Right hindlimb (tissue), 1 donor: ENCODE results near the gene INTS14.

ENCODE experiments used
- DNase-seq: peaks from one replicate; pipeline ENCODE4 v3.0.0-alpha.2; 2018

The INTS14 gene

GRCh38 chr15:65610871-65611718 is at the start of gene INTS14:
Gene INTS14, minus strand, starts transcription at chr15:65611131. Its CDS starts 3,751 bp downstream, at chr15:65607380.
- peak; percentile 97 for DNase-seq

- no peak for DNase-seq
Observed at GRCh38 chr15:65659502-65660052, 48.6 kb upstream of the INTS14 start.

- no peak for DNase-seq
Observed at GRCh38 chr15:65655457-65655856, 44.5 kb upstream of the INTS14 start.

GRCh38 chr15:65655026-65655425 is 44.1 kb upstream of the INTS14 start:
- DNase-seq = no peak

DNA sequence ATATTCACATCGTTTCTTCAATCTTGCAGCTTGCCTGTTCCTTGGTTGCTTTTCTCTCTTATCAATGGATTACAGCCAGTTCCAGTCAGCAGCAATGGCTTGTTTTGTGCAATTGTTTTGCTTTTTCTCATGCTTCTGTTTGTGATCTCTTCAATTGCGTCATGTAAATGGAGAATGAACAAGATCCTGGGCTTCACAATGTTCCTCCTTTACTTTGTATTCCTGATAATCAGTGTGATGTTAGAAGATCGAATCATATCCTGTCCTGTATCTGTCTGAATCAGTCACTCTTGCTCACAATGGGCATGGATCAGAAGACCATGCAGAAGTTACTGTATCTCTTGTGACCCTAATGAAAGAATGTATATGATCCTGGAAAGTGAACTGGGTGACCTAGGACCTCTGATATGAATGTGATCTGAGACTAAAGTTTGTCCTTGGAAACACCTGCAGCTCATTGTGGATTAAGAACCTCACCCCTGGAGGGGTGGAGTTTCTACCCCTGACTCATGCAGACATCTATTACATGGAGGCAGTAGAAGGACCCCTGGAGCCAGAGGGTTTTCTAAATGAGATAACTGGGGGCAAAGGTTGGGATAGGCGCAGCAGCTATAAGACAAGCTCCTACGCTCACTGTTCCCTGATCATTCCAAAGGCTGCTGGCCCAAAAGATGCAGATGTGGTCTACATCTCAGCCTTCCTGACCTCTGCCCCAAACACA is 43.0 kb upstream of the INTS14 start:
- DNase-seq = no peak

DNA sequence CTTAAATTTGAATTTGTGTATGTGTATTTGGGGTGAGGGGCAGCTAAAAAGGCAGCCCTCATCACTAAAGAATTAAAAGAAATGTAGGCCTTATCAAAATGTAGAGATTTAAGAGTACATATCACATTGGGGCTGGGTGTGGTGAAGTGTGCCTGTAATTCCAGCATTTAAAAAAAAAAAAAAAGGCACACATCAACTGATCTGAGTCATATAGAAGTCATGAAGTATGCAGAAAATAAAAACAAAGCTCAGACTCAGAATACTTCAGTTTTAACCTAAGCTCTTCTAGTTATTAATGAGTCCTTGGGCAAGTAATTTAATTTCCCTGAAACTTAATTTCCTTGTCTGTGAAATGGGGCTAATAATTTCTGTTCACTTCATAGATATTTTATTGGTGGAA is 42.4 kb upstream of the INTS14 start:
- DNase-seq = no peak

- no peak for DNase-seq
Observed at GRCh38 chr15:65651831-65652749, 41.2 kb upstream of the INTS14 start.

GRCh38 chr15:65651042-65651322 is 40.1 kb upstream of the INTS14 start:
- no peak for DNase-seq

DNA sequence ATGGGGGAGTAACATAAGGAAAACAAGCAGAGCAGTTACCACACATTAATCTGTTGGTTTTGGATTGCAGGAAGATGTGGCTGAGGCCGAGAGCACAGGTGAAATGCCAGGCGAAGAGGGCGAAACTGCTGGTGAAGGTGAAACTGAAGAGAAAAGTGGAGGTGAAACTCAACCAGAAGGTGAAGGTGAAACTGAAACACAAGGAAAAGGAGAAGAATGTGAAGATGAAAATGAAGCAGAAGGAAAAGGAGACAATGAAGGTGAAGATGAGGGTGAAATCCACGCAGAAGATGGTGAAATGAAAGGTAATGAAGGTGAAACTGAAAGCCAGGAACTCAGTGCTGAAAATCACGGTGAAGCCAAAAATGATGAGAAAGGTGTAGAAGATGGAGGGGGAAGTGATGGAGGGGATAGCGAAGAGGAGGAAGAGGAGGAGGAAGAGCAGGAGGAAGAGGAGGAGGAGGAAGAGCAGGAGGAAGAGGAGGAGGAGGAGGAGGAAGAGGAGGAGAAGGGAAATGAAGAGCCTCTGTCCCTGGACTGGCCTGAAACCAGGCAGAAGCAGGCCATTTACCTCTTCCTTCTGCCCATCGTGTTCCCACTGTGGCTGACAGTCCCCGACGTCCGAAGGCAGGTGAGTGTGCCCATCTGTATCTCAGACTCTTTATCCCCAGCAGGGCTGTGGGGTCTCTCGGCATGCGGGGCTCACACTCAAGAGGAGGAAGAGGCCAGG is 39.5 kb upstream of the INTS14 start:
- no peak for DNase-seq

GRCh38 chr15:65646486-65646885 is 35.6 kb upstream of the INTS14 start:
- no peak for DNase-seq

DNA sequence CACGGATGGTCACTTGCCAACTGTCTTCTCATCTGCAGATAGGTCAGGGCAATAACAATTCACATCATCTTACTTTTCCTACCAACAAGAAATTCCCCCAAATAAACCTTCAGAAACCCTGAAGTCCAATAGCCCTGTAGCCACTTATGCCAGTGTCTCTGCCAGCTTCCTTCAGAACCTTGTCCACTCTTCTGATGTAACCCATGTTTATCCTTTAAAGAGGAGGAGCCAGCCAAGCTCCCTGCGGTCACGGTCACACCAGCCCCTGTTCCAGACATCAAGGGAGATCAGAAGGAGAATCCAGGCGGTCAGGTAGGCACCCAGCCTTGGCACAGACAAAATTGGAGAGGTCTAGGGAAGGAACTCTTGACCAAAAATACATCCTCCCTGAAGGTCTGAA is 34.5 kb upstream of the INTS14 start:
- no peak for DNase-seq

GRCh38 chr15:65644282-65644681 is 33.4 kb upstream of the INTS14 start:
- DNase-seq = no peak

GRCh38 chr15:65642594-65642993 is 31.7 kb upstream of the INTS14 start:
- no peak for DNase-seq

GRCh38 chr15:65641768-65642475 is 31.0 kb upstream of the INTS14 start:
- no peak for DNase-seq

DNA sequence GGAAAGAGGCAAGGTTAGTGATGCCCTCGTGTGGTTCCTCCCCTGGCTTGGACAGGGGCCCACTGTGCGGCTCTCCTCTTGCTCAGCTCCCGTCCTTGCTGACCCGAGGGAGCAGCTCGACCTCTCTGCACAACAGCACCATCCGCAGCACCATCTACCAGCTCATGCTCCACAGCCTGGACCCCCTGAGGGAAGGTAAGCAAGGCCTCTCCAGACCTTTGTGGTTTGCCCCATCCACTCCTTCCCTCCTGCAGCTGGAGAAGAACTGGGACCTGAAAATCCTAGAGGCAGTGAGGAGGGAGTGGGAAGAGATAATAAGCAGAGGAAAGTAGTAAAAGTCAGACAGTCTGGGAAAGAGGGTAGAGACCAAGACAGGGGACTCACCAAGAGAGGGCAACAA is 28.6 kb upstream of the INTS14 start:
- no peak for DNase-seq

- DNase-seq = peak; percentile 47
Observed at GRCh38 chr15:65638681-65639089, 27.8 kb upstream of the INTS14 start.

DNA sequence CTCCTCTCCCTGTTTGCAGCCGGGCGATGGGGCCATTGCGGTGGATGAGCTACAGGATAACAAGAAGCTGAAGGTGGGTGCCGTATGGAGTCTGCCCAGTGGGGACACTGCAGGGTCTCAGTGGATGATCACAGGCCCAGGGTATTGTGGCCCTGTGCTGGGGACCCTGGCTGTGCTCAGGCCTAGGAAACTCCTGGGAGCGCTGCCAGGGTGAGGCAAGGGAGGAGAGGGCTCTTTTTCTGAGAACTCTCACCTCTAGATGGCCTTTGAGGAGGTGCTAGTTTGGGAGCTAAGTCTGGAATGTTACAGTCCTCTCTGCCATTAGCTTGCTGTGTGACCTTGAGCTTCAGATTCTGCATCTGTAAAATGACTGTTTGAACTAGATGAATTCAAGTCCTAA is 27.2 kb upstream of the INTS14 start:
- no peak for DNase-seq

- no peak for DNase-seq
Observed at GRCh38 chr15:65634356-65634755, 23.4 kb upstream of the INTS14 start.

DNA sequence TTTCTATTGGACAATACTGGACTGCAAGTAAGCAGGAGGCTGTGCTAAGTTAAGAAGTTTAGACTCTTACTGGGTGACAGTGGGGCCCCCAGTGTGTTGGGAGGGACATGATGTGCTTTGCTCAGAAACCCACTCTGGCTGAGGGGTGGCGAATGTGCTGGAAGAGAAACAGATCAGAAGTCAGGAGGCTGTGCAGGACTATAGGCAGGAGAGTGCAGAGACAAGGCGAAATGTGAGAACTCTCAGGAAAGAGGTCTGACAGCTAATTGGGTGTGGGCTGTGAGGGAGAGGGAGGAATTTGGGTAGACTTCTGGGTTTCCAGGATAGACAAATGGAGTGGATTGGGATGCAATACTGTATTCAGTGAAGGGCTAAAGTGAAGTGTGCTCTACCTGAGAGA is 22.8 kb upstream of the INTS14 start:
- no peak for DNase-seq

- DNase-seq = no peak
Observed at GRCh38 chr15:65632780-65633375, 21.9 kb upstream of the INTS14 start.

DNA sequence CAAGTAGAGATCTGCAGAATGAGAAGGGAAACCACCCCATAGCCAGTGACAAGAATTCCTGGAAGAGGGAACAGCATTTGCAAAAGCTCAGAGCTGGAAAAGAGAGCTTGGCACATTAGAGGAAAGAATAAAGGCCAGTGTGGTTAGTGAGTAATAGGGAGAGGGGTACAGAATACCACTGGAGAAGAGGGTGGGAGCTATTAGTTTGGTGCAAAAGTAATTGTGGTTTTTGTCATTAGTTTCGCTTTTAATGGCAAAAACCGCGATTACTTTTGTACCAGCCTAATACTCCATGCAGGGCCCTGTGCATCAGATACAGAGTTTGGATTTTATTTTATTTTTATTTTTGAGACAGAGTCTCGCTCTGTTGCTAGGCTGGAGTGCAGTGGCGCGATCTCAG is 20.6 kb upstream of the INTS14 start:
- DNase-seq = no peak
